ENCODE measurements around the gene PDE9A.

Gene PDE9A

GRCh38 chr21:42734323-42734971 lies 81.0 kb downstream of the PDE9A start:
- DNase-seq (ENCODE audit: low read depth in 2 of 2, low spot score in 1 of 2): no peak

DNA sequence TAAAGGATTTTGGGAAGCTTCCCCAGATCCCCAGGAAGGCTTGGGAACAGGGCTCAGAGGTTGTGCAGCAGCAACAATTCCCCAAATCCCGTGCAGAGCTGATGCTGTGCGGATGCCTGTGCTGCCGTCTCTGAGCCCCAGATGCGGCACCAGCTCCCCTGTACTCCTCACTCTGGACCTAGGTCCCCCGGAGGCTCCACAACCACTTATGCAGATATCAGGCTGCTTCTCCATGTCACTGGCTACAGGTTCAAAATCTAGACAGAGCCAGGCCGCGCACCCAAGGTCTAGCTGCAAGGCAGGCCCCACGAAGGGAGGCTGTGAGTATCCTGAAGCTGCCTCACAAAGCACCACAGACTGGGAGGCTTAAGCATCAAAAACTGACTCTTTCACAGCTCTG lies 81.6 kb downstream of the PDE9A start:
- DNase-seq (ENCODE audit: low read depth in 2 of 2, low spot score in 1 of 2): no peak

- no peak for DNase-seq (ENCODE audit: low read depth in 2 of 2, low spot score in 1 of 2)
Measured at GRCh38 chr21:42735944-42736343, 82.5 kb downstream of the PDE9A start.

GRCh38 chr21:42736646-42737350 lies 83.4 kb downstream of the PDE9A start:
- no peak for DNase-seq (ENCODE audit: low read depth in 2 of 2, low spot score in 1 of 2)

DNA sequence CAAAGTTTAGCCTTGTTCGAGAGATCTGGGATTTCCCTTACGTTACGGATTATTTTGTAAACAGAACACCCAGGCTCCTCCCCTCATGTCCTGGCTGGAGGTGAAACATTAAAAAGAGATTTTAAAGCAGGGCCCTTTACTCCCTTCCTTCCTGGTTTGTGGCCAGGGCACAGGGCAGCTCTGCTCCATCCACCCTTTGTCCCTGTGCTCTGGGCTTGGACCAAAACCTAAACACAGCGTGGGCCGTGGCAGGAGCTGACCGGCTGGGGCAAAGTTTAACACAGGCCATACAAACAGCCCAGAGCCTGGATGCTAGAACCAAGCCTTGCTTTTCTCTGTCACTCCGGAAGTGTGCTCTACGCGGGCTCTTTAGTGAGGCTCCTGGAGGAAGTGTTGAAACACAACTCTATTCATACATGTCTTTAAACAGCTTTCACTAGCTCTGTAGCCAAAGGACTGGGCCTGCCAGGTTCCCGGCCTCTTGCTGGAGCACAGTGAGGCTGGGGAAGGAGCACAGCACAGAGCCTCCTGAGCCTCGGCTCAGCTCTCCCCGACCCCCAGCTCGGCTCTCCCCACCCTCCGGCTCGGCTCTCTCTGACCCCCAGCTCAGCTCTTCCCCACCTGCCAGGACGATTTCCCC lies 84.7 kb downstream of the PDE9A start:
- no peak for DNase-seq (ENCODE audit: low read depth in 2 of 2, low spot score in 1 of 2)

GRCh38 chr21:42739061-42739931 lies 85.9 kb downstream of the PDE9A start:
- no peak for DNase-seq (ENCODE audit: low read depth in 2 of 2, low spot score in 1 of 2)

DNA sequence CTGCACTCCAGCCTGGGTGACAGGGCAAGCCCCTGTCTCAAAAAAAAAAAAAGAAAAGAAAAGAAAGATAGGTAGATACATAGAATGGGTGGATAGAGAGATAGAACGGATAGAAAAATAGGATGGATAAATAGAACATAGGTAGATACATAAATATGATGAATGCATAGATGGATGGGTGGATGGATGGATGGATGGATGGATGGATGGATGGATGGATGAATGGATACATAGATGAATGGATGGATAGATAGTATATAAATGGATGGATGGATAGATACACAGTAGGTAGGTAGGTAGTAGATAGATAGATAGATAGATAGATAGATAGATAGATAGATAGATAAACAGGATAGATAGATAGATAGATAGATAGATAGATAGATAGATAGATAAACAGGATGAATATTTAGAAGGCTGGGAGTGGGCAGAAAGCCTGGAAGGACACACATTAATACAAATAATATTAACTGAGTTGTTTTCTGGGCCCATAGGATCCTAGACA lies 87.0 kb downstream of the PDE9A start:
- no peak for DNase-seq (ENCODE audit: low read depth in 2 of 2, low spot score in 1 of 2)

GRCh38 chr21:42741066-42741465 lies 87.6 kb downstream of the PDE9A start:
- DNase-seq (ENCODE audit: low read depth in 2 of 2, low spot score in 1 of 2): no peak

DNA sequence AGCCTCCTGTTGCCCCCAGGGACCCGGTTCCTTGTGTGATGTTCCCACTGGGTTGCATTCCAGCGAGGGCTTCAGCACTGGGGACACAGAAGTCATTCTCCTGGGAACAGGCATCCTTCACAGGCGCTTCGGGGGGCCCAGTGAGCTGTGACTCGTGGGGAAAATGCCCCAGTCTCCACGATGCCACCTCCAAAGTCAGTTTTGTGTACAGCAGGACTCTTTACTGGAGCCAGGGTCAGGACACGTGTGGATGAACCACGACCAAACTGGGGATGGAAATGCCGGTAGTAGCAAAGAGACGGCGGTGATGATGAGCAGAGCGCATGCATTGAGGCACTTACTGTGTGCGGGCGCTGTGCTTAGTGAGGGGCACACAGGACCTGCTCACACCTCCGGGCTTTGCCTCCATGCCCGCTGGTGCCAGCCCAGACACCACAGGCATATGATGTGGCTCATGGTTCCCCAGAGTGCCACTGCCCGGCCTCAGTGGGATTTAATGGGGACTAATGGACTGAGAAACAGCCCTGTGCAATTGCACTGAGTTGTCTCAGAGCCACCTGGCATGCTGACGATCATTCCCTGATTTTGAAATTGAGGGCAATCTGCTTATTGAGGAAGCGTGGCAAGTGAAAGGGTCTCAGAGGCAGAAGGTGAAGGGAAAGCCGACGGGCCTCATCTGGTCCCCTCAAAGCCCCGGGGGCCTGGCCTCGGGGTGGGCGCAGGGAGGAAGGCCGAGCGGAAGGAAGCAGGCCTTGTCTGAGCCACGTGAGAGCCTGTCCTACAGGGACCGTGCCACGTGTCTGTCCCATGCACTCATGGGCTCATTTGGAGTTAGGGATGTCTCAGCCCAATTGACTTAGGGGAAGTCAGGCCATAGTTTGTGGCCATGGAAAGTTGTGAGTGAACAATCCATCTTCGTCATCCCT lies 91.4 kb downstream of the PDE9A start:
- DNase-seq (ENCODE audit: low read depth in 2 of 2, low spot score in 1 of 2): no peak

- DNase-seq (ENCODE audit: low read depth in 2 of 2, low spot score in 1 of 2): no peak
Measured at GRCh38 chr21:42745511-42746239, 92.3 kb downstream of the PDE9A start.

DNA sequence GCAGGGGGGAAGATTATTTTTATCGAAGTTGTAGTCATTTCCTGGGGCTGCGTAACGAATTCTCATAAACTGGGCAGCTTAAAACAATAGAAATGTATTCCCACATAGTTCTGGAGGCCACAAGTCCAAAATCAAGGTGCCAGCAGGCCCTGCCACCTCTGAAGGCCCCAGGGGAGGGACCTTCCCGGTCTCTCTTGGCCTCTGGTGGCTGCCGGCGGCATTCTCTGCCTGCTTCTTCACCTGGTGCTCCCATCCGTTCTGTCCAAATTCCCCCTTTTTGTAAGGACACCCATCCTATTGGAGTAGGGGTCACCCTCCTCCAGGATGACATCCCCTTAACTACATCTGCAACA lies 92.8 kb downstream of the PDE9A start:
- no peak for DNase-seq (ENCODE audit: low read depth in 2 of 2, low spot score in 1 of 2)

- peak in 1 of 2 donors; percentile 15 for DNase-seq (ENCODE audit: low read depth in 2 of 2, low spot score in 1 of 2)
Measured at GRCh38 chr21:42746593-42747275, 93.3 kb downstream of the PDE9A start.

- DNase-seq (ENCODE audit: low read depth in 2 of 2, low spot score in 1 of 2): no peak
Measured at GRCh38 chr21:42747276-42747701, 93.9 kb downstream of the PDE9A start.

DNA sequence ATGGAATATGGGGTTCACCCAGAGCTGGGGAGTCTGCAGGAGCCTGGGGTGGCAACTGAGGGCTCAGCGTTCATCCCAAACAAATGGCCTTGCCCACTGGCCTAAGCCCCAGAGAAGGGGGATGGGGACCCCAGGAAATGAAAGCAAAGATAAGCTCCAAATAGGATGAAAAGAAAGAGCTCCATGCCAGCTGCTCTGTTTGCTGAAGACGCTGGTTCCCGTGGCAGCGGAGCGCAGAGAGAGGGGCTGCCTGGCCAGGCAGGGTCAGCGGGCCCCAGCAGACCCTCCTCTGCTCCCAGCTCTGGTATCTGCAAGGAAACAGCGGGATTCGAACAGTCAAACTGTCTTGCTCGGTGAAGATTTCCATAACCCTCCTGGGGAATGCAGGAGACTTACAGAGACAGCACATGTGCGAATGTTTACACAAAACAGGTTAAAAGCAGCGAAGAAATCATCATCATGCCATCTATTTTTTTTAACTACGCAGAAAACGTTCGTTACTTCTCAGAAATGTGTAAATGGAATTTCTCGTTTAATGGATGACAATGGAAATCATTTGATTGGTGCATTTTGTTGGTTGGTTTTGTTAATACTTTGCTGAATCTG lies 94.4 kb downstream of the PDE9A start:
- DNase-seq (ENCODE audit: low read depth in 2 of 2, low spot score in 1 of 2): no peak

GRCh38 chr21:42748620-42749176 lies 95.3 kb downstream of the PDE9A start:
- DNase-seq (ENCODE audit: low read depth in 2 of 2, low spot score in 1 of 2): no peak

GRCh38 chr21:42750737-42751530 lies 97.5 kb downstream of the PDE9A start:
- no peak for DNase-seq (ENCODE audit: low read depth in 2 of 2, low spot score in 1 of 2)

DNA sequence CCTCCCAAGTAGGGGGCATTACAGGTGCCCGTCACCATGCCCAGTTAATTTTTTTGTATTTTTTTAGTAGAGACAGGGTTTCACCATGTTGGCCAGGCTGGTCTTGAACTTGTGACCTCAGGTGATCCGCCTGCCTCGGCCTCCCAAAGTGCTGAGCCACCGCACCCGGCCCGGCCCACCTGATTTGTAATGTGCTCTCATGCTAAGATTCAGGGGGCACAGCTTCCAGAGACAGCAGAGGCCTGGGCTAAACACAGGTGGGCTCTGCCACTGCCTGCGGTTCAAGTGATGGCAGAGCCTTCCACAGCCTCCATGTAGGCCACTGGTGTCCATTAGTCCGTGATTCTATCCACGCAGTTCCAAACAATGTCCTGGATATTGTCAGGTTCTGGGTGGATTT lies 98.4 kb downstream of the PDE9A start:
- no peak for DNase-seq (ENCODE audit: low read depth in 2 of 2, low spot score in 1 of 2)

All from stimulated activated CD8-positive, alpha-beta memory T cell treated with anti-CD3 and anti-CD28 coated beads, Interleukin-4, amount 100 ng/mL, for 1 hour (primary cell).